Left cardiac atrium (tissue), 4 donors: ENCODE measurements around the gene DONSON. TPM values are rescaled to one million over a fixed set of nuclear protein-coding genes. Genes with fewer than 3 reads are reported as not detected.

Experiments used
- ATAC-seq, 2 donors: fragments of 200-7000 bp; cut with Tn5 transposase; one replicate each; pipeline ENCODE4 v1.9.1; 2020; ENCODE audit warnings: mild to moderate bottlenecking in 2 of 2, moderate library complexity in 2 of 2
- DNase-seq: peaks from one replicate; pipeline ENCODE4 v3.0.0-alpha.2; 2020
- intact Hi-C, 2 donors: fragments of 100-400 bp; cut with DNase I; formaldehyde crosslinking; loops; one replicate each; pipeline versions ENCODE4 v1.14.1 to v1.15.1; 2022 to 2023
- total RNA-seq, 2 donors: library from RNA; stranded (reverse); fragmentation: NEBNext Ultra II Directional; extraction: Animal tissue kit (Norgen Biotek cat#: 25700); gene quantifications; one replicate each; pipeline ENCODE4 v1.2.1, GENCODE V29; 2021
- donor health status: DM: no; HTN: yes; CAD: no.
- donor health status: DM: no; HTN: yes; CAD: no; lungs with severe emphysema.
- donor health status: DM: yes; HTN: yes; CAD: no.
- donor health status: Dilated cardiomyopathy.

DONSON gene
- total RNA-seq, 2 donors from 2014 or later: 4.9 to 5.7 TPM

GRCh38 chr21:33568448-33568847 lies 20.0 kb downstream of the DONSON start:
- intact Hi-C loops: no loop called here
- DNase-seq: no peak
- ATAC-seq: no peak

GRCh38 chr21:33567914-33568313 lies 20.6 kb downstream of the DONSON start:
- no peak for DNase-seq
- intact Hi-C loops: no loop called here
- no peak for ATAC-seq

- intact Hi-C loops: no loop called here
- ATAC-seq (no peak), DNase-seq (no peak)
Observed at GRCh38 chr21:33566514-33566913, 22.0 kb downstream of the DONSON start.

- intact Hi-C loops: no loop called here
- ATAC-seq (no peak), DNase-seq (no peak)
Observed at GRCh38 chr21:33562389-33562788, 26.1 kb downstream of the DONSON start.

GRCh38 chr21:33561373-33561772 lies 27.1 kb downstream of the DONSON start:
- ATAC-seq (no peak), DNase-seq (no peak)
- intact Hi-C loops: no loop called here

GRCh38 chr21:33560965-33561364 lies 27.5 kb downstream of the DONSON start:
- DNase-seq (no peak), ATAC-seq (no peak)
- intact Hi-C loops: no loop called here

GRCh38 chr21:33559813-33560212 lies 28.7 kb downstream of the DONSON start:
- no peak for ATAC-seq

GRCh38 chr21:33558777-33559421 lies 29.6 kb downstream of the DONSON start:
- ATAC-seq (no peak), DNase-seq (no peak)
- intact Hi-C loops: no loop called here

More at GRCh38 chr21:33559813-33560212, 28.7 kb downstream of the DONSON start:
- DNase-seq: no peak
- intact Hi-C loops: no loop called here

GRCh38 chr21:33557447-33557846 lies 31.0 kb downstream of the DONSON start:
- intact Hi-C loops: no loop called here
- DNase-seq (no peak), ATAC-seq (no peak)

- ATAC-seq: no peak
- no peak for DNase-seq
- intact Hi-C loops: no loop called here
Observed at GRCh38 chr21:33554982-33555344, 33.5 kb downstream of the DONSON start.

- DNase-seq (no peak), ATAC-seq (no peak)
- intact Hi-C loops: no loop called here
Observed at GRCh38 chr21:33554236-33554981, 34.1 kb downstream of the DONSON start.

- DNase-seq (no peak), ATAC-seq (peak in 1 of 2 donors; percentile 9)
- intact Hi-C loops: no loop called here
Observed at GRCh38 chr21:33552999-33553598, 35.4 kb downstream of the DONSON start.

GRCh38 chr21:33552093-33552998 lies 36.1 kb downstream of the DONSON start:
- peak in 1 of 2 donors; percentile 9 for ATAC-seq
- DNase-seq: no peak
- intact Hi-C loops: no loop called here

GRCh38 chr21:33551664-33552063 lies 36.8 kb downstream of the DONSON start:
- intact Hi-C loops: no loop called here
- no peak for DNase-seq
- ATAC-seq: no peak

- DNase-seq (no peak), ATAC-seq (peak; percentile 14 to 39)
- intact Hi-C loops: no loop called here
Observed at GRCh38 chr21:33550772-33551660, 37.5 kb downstream of the DONSON start.

- DNase-seq (no peak), ATAC-seq (no peak)
- intact Hi-C loops: loop anchor here in 1 of 2 donors (10.0 kb wide), 1 partner anchor 45 kb away; no protein-coding TSS in a partner anchor
Observed at GRCh38 chr21:33549848-33550771, 38.4 kb downstream of the DONSON start.

GRCh38 chr21:33546086-33546485 lies 42.4 kb downstream of the DONSON start:
- intact Hi-C loops: loop anchor here in 1 of 2 donors (10.0 kb wide), 1 partner anchor 49 kb away; no protein-coding TSS in a partner anchor
- DNase-seq (no peak), ATAC-seq (no peak)
